CD14-positive monocyte (primary cell): Measurements from ENCODE around the gene MKKS. TPM values are rescaled to one million over a fixed set of nuclear protein-coding genes. Genes with fewer than 3 reads are reported as not detected.

Experiments used
- DNase-seq, 3 donors: peaks; one replicate each; pipeline ENCODE4 v3.0.0-alpha.2; 2011 to 2022
- H2AFZ ChIP-seq: 2 replicates; pipeline ENCODE4 v1.6.0; 2012; ENCODE audit warnings: mild to moderate bottlenecking, low read depth, low read length, inconsistent platforms; ENCODE audit not compliant: insufficient read depth, poor library complexity, severe bottlenecking
- H3K27ac ChIP-seq, 2 donors: 1 replicate in 1 of 2; 2 replicates in 1 of 2; pipeline ENCODE4 v1.5.1; 2012 to 2013; ENCODE audit warnings: low read length in 2 of 2, control low read depth in 1 of 2, inconsistent platforms in 1 of 2, low read depth in 1 of 2, mild to moderate bottlenecking in 1 of 2
- H3K27me3 ChIP-seq, 2 donors: one replicate each; pipeline versions ENCODE4 v1.6.0 to v1.6.1; 2011 to 2013; ENCODE audit warnings: low read length in 2 of 2; ENCODE audit not compliant: control insufficient read depth in 2 of 2, insufficient read depth in 2 of 2
- H3K36me3 ChIP-seq, 2 donors: replicated peaks in 1 of 2; 1 replicate in 1 of 2; 2 replicates in 1 of 2; pipeline versions ENCODE4 v1.5.1 to v1.6.1; 2012 to 2013; ENCODE audit warnings: low read length in 2 of 2, control low read depth in 1 of 2, inconsistent platforms in 1 of 2, mild to moderate bottlenecking in 1 of 2; ENCODE audit not compliant: insufficient read depth in 2 of 2, control insufficient read depth in 1 of 2
- H3K4me1 ChIP-seq, 2 donors: 1 replicate in 1 of 2; 2 replicates in 1 of 2; pipeline versions ENCODE4 v1.5.1 to v1.6.1; 2012 to 2013; ENCODE audit warnings: low read length in 2 of 2, control low read depth in 1 of 2, inconsistent platforms in 1 of 2, mild to moderate bottlenecking in 1 of 2, moderate library complexity in 1 of 2; ENCODE audit not compliant: insufficient read depth in 2 of 2, control insufficient read depth in 1 of 2
- H3K4me2 ChIP-seq: replicated peaks from 2 replicates; pipeline ENCODE3; 2012; ENCODE audit warnings: low read length, moderate library complexity, mild to moderate bottlenecking; ENCODE audit not compliant: poor library complexity, severe bottlenecking; ENCODE audit errors: extremely low read depth
- H3K4me3 ChIP-seq, 3 experiments: fragments of 200-600 bp in 1 of 3; sonication (generic) in 1 of 3; replicated peaks in 1 of 3; 1 replicate in 2 of 3; 2 replicates in 1 of 3; pipeline ENCODE4 v1.5.1; 2011 to 2013; ENCODE audit warnings: low read length in 3 of 3, mild to moderate bottlenecking in 3 of 3, control low read depth in 2 of 3, low read depth in 2 of 3, inconsistent platforms in 1 of 3, moderate library complexity in 1 of 3
- H3K79me2 ChIP-seq: 2 replicates; pipeline ENCODE4 v1.6.0; 2012; ENCODE audit warnings: mild to moderate bottlenecking, control low read depth, inconsistent platforms, low read length, moderate library complexity; ENCODE audit not compliant: insufficient read depth
- H3K9ac ChIP-seq: 2 replicates; pipeline ENCODE4 v1.6.0; 2017; ENCODE audit warnings: low read length, mild to moderate bottlenecking; ENCODE audit not compliant: insufficient read depth, poor library complexity, severe bottlenecking
- H3K9me3 ChIP-seq, 2 donors: replicated peaks in 1 of 2; 1 replicate in 1 of 2; 2 replicates in 1 of 2; pipeline versions ENCODE4 v1.5.1 to v1.6.1; 2012 to 2013; ENCODE audit warnings: low read length in 2 of 2, control low read depth in 1 of 2; ENCODE audit not compliant: control insufficient read depth in 1 of 2, insufficient read depth in 1 of 2
- H4K20me1 ChIP-seq: 2 replicates; pipeline ENCODE4 v1.6.0; 2012; ENCODE audit warnings: mild to moderate bottlenecking, low read length, control low read depth, moderate library complexity; ENCODE audit not compliant: insufficient read depth
- H3K27ac Mint-ChIP-seq, 7 donors: one replicate each; pipeline ENCODE4 v1.8.0; 2020; ENCODE audit warnings: mild to moderate bottlenecking in 7 of 7, mixed read lengths in 7 of 7, moderate library complexity in 6 of 7, inconsistent platforms in 2 of 7
- H3K27me3 Mint-ChIP-seq, 3 donors: one replicate each; pipeline ENCODE4 v1.8.0; 2021 to 2022; ENCODE audit warnings: low read depth in 3 of 3, mild to moderate bottlenecking in 3 of 3, mixed read lengths in 3 of 3, moderate library complexity in 3 of 3, inconsistent platforms in 1 of 3
- H3K36me3 Mint-ChIP-seq, 2 donors: one replicate each; pipeline ENCODE4 v1.8.0; 2020; ENCODE audit warnings: mixed read lengths in 2 of 2, inconsistent platforms in 1 of 2, mild to moderate bottlenecking in 1 of 2
- H3K4me1 Mint-ChIP-seq: one replicate; pipeline ENCODE4 v1.8.0; 2020; ENCODE audit warnings: mild to moderate bottlenecking, mixed read lengths
- H3K4me3 Mint-ChIP-seq, 2 donors: one replicate each; pipeline ENCODE4 v1.8.0; 2020; ENCODE audit warnings: mild to moderate bottlenecking in 2 of 2, mixed read lengths in 2 of 2, moderate library complexity in 1 of 2
- H3K9me3 Mint-ChIP-seq, 7 donors: one replicate each; pipeline ENCODE4 v1.8.0; 2020 to 2022; ENCODE audit warnings: mixed read lengths in 7 of 7, mild to moderate bottlenecking in 6 of 7, moderate library complexity in 6 of 7, inconsistent platforms in 2 of 7
- CTCF ChIP-seq: fragments of 200-600 bp; IDR thresholded peaks from one replicate; pipeline ENCODE4 v1.8.0; 2022; ENCODE audit warnings: antibody characterized with exemption, mild to moderate bottlenecking
- WGBS: methylation state at CpG from one replicate; pipeline ENCODE4 v1.1.5; 2013; ENCODE audit warnings: missing lambda C conversion rate; ENCODE audit not compliant: insufficient coverage; 5-methylcytosine and 5-hydroxymethylcytosine counted together
- intact Hi-C, 2 donors: fragments of 100-400 bp; cut with micrococcal nuclease; formaldehyde crosslinking; loops; one replicate each; pipeline versions ENCODE4 v1.15.0 to v1.15.1; 2023
- polyA plus RNA-seq, 3 donors: library from polyadenylated mRNA; depleted of rRNA in 1 of 3; unstranded in 2 of 3; stranded (reverse) in 1 of 3; fragments of 300-500 nt in 2 of 3; fragments of >200 nt in 1 of 3; fragmentation: Illumina TruSeq in 2 of 3; gene quantifications; 1 replicate in 2 of 3; 2 replicates in 1 of 3; pipeline ENCODE4 v1.2.3, GENCODE V29; 2012 to 2021

Gene MKKS
- polyA plus RNA-seq, 3 donors: 4.8 to 34.6 (median 31.8) TPM

GRCh38 chr20:10478930-10479329 lies 44.9 kb upstream of the MKKS start:
- peaks cover 1 to 3% of the 10 kb centered on the region in 2 donors for H3K36me3 Mint-ChIP-seq
- no peaks in the 10 kb centered on the region for H3K9me3 Mint-ChIP-seq
- H3K27ac Mint-ChIP-seq: no peak overlapping the region
- Histone ChIP-seq H3K27ac (no peak overlapping the region), H3K4me3 (no peak overlapping the region), H3K9ac (no peak overlapping the region), H3K4me2 (no peak overlapping the region), H3K27me3 (no peaks in the 10 kb centered on the region), H3K36me3 (no peaks in the 10 kb centered on the region), H3K9me3 (no peaks in the 10 kb centered on the region), H4K20me1 (no peaks in the 10 kb centered on the region), H2AFZ (no peak overlapping the region), H3K79me2 (peaks cover 21% of the 10 kb centered on the region), H3K4me1 (peaks cover 27 to 29% of the 10 kb centered on the region in 2 donors)
- TF ChIP-seq CTCF: no peak
- H3K27me3 Mint-ChIP-seq: no peaks in the 10 kb centered on the region
- intact Hi-C loops: loop anchor here (5.0 to 10.0 kb wide), 2 partner anchors 33 to 46 kb away; no protein-coding TSS in a partner anchor
- no peak for DNase-seq
- WGBS: no CpG with 5 or more reads among the region's 4 CpGs
- H3K4me1 Mint-ChIP-seq: peaks cover 30% of the 10 kb centered on the region
- H3K4me3 Mint-ChIP-seq: no peak overlapping the region

GRCh38 chr20:10478205-10478604 lies 44.2 kb upstream of the MKKS start:
- Histone ChIP-seq H2AFZ (no peak overlapping the region), H4K20me1 (no peaks in the 10 kb centered on the region), H3K4me1 (peaks cover 32 to 35% of the 10 kb centered on the region in 2 donors), H3K27ac (no peak overlapping the region), H3K79me2 (peaks cover 21% of the 10 kb centered on the region), H3K4me2 (no peak overlapping the region), H3K9ac (no peak overlapping the region), H3K4me3 (no peak overlapping the region), H3K36me3 (no peaks in the 10 kb centered on the region), H3K9me3 (no peaks in the 10 kb centered on the region), H3K27me3 (no peaks in the 10 kb centered on the region)
- Mint-ChIP-seq H3K4me3 (no peak overlapping the region), H3K4me1 (peaks cover 33% of the 10 kb centered on the region), H3K36me3 (peaks cover 1 to 3% of the 10 kb centered on the region in 2 donors), H3K27me3 (no peaks in the 10 kb centered on the region), H3K27ac (peak overlapping the region in 1 of 7 donors; percentile 36), H3K9me3 (no peaks in the 10 kb centered on the region)
- no CpG with 5 or more reads among the region's 1 CpG for WGBS
- no peak for DNase-seq
- intact Hi-C loops: loop anchor here (5.0 to 10.0 kb wide), 2 partner anchors 34 to 47 kb away; no protein-coding TSS in a partner anchor
- no peak for TF ChIP-seq CTCF
